SU-DHL-6 (cell line): ENCODE results near the gene PDE3B.
"Not testable (repeated sequence)": the region's sequence is repeated elsewhere in the genome, so short reads cannot be mapped to it uniquely, and the experiment has no call there.

Experiments used
- CTCF ChIP-seq: fragments of 200-600 bp; sonication (generic); IDR thresholded peaks from one replicate; pipeline ENCODE4 v1.5.1; 2017; ENCODE audit warnings: antibody characterized with exemption, mild to moderate bottlenecking, low read length, moderate library complexity; ENCODE audit not compliant: insufficient read depth, poor library complexity, severe bottlenecking
- EZH2phosphoT487 ChIP-seq: fragments of 200-600 bp; sonication (generic), shearing (Covaris generic); conservative IDR thresholded peaks from 2 replicates; pipeline ENCODE4 v1.6.1; 2018; ENCODE audit warnings: mild to moderate bottlenecking, antibody characterized with exemption, low read length, moderate library complexity, mixed read lengths

- TF ChIP-seq CTCF, EZH2phosphoT487: not testable (repeated sequence)
These were observed 96.9 kb downstream of the PDE3B start for GRCh38 chr11:14740539-14740938.
